KMS-11 (cell line): ENCODE measurements around the gene POLR3E.

Source experiments
- H2AFZ ChIP-seq: fragments of 200-600 bp; sonication (generic); 2 replicates; pipeline ENCODE4 v1.6.1; 2016; ENCODE audit warnings: antibody characterized with exemption, mixed run types, low read depth
- H3K27ac ChIP-seq: fragments of 200-600 bp; sonication (generic); 2 replicates; pipeline ENCODE4 v1.6.1; 2016; ENCODE audit warnings: mild to moderate bottlenecking, mixed run types
- H3K27me3 ChIP-seq: fragments of 200-600 bp; sonication (generic); 2 replicates; pipeline ENCODE4 v1.6.1; 2017; ENCODE audit warnings: mild to moderate bottlenecking, low read depth, mixed run types, moderate library complexity; ENCODE audit not compliant: insufficient read depth
- H3K36me3 ChIP-seq: fragments of 200-600 bp; sonication (generic); 2 replicates; pipeline ENCODE4 v1.6.1; 2017; ENCODE audit warnings: mild to moderate bottlenecking, mixed run types; ENCODE audit not compliant: insufficient read depth
- H3K4me1 ChIP-seq: fragments of 200-600 bp; sonication (generic); 2 replicates; pipeline ENCODE4 v1.6.1; 2016; ENCODE audit warnings: mild to moderate bottlenecking, low read depth, mixed run types; ENCODE audit not compliant: poor library complexity, severe bottlenecking
- H3K4me2 ChIP-seq: fragments of 200-600 bp; sonication (generic); 2 replicates; pipeline ENCODE4 v1.7.0; 2016; ENCODE audit warnings: mild to moderate bottlenecking, mixed run types
- H3K4me3 ChIP-seq: fragments of 200-600 bp; sonication (generic); IDR thresholded peaks from 2 replicates; pipeline ENCODE4 v1.6.1; 2017; ENCODE audit warnings: low read depth, low read length, mixed read lengths; ENCODE audit not compliant: insufficient read depth
- H3K79me2 ChIP-seq: fragments of 200-600 bp; sonication (generic); 2 replicates; pipeline ENCODE4 v1.6.1; 2016; ENCODE audit warnings: low read depth, mixed run types; ENCODE audit not compliant: insufficient read depth
- H3K9ac ChIP-seq: fragments of 200-600 bp; sonication (generic); 2 replicates; pipeline ENCODE4 v1.6.1; 2016; ENCODE audit warnings: mild to moderate bottlenecking, mixed run types
- H4K20me1 ChIP-seq: fragments of 200-600 bp; sonication (generic); 2 replicates; pipeline ENCODE4 v1.6.1; 2016; ENCODE audit warnings: mild to moderate bottlenecking, mixed run types; ENCODE audit not compliant: insufficient read depth
- CTCF ChIP-seq: fragments of 200-600 bp; sonication (generic); conservative IDR thresholded peaks from 2 replicates; pipeline ENCODE4 v1.6.1; 2017; ENCODE audit warnings: low read depth, mild to moderate bottlenecking, antibody characterized with exemption, low read length, moderate library complexity, mixed read lengths

Gene POLR3E

GRCh38 chr16:22358000-22358399 lies 60.8 kb downstream of the POLR3E start:
- peaks cover 19% of the 10 kb centered on the region; the same call in 1 of the 2 replicates for H3K79me2 ChIP-seq

GRCh38 chr16:22359679-22360078 lies 62.5 kb downstream of the POLR3E start:
- Histone ChIP-seq H3K4me1 (peaks cover 66% of the 10 kb centered on the region), H2AFZ (no peak overlapping the region), H3K9ac (no peak overlapping the region), H4K20me1 (no peaks in the 10 kb centered on the region), H3K27me3 (no peaks in the 10 kb centered on the region), H3K4me3 (no peak overlapping the region), H3K4me2 (no peak overlapping the region), H3K27ac (no peak overlapping the region), H3K36me3 (peaks cover 3% of the 10 kb centered on the region; the same call in 1 of the 2 replicates), H3K79me2 (peaks cover 19% of the 10 kb centered on the region; the same call in 1 of the 2 replicates)
- TF ChIP-seq CTCF, result no peak

More at GRCh38 chr16:22358000-22358399, 60.8 kb downstream of the POLR3E start:
- no peaks in the 10 kb centered on the region; the same call in 1 of the 2 replicates for H3K36me3 ChIP-seq
- H2AFZ ChIP-seq, result no peak overlapping the region
- no peak overlapping the region for H3K27ac ChIP-seq
- no peaks in the 10 kb centered on the region for H4K20me1 ChIP-seq
- H3K9ac ChIP-seq, result no peak overlapping the region
- H3K4me3 ChIP-seq, result no peak overlapping the region
- no peak overlapping the region for H3K4me2 ChIP-seq
- H3K4me1 ChIP-seq, result peaks cover 65% of the 10 kb centered on the region
- no peak for TF ChIP-seq CTCF
- H3K27me3 ChIP-seq, result no peaks in the 10 kb centered on the region

- H4K20me1 ChIP-seq, result no peaks in the 10 kb centered on the region
- H3K4me2 ChIP-seq, result peak overlapping the region; percentile 11
- H3K36me3 ChIP-seq, result peaks cover 3% of the 10 kb centered on the region; the same call in 1 of the 2 replicates
- peaks cover 27% of the 10 kb centered on the region; the same call in 1 of the 2 replicates for H3K79me2 ChIP-seq
- no peak for TF ChIP-seq CTCF
- no peak overlapping the region for H2AFZ ChIP-seq
- H3K27ac ChIP-seq, result peak overlapping the region; percentile 48
- no peak overlapping the region for H3K4me3 ChIP-seq
- H3K9ac ChIP-seq, result no peak overlapping the region
- no peaks in the 10 kb centered on the region for H3K27me3 ChIP-seq
- peaks cover 71% of the 10 kb centered on the region for H3K4me1 ChIP-seq
Measured at GRCh38 chr16:22360963-22361659, 63.9 kb downstream of the POLR3E start.

- Histone ChIP-seq H3K36me3 (peaks cover 3% of the 10 kb centered on the region; the same call in 1 of the 2 replicates), H3K4me2 (no peak overlapping the region), H3K27me3 (no peaks in the 10 kb centered on the region), H3K4me1 (peaks cover 66% of the 10 kb centered on the region), H3K4me3 (no peak overlapping the region), H3K79me2 (peaks cover 52% of the 10 kb centered on the region), H3K27ac (no peak overlapping the region), H4K20me1 (peaks cover 6% of the 10 kb centered on the region), H2AFZ (no peak overlapping the region), H3K9ac (no peak overlapping the region)
- TF ChIP-seq CTCF, result no peak
Measured at GRCh38 chr16:22364241-22364640, 67.0 kb downstream of the POLR3E start.
